ENCODE data around the gene TENM3. TPM values are rescaled to one million over a fixed set of nuclear protein-coding genes. Genes with fewer than 3 reads are reported as not detected.
"Not testable (repeated sequence)": the region's sequence is repeated elsewhere in the genome, so short reads cannot be mapped to it uniquely, and the experiment has no call there.

The TENM3 gene
- total RNA-seq, 2 experiments from 2014 or later = not detected

- Mint-ChIP-seq H3K4me1 (ENCODE audit: low read depth) (no peaks in the 10 kb centered on the region), H3K27ac (no peak overlapping the region), H3K9me3 (no peaks in the 10 kb centered on the region), H3K4me3 (no peak overlapping the region), H3K27me3 (no peaks in the 10 kb centered on the region), H3K36me3 (ENCODE audit: low read depth) (no peaks in the 10 kb centered on the region)
- H3K9me3 ChIP-seq (ENCODE audit: control insufficient read depth in 1 of 2, insufficient read depth in 1 of 2, low read length in 2 of 2) = peaks cover 0 to 3% of the 10 kb centered on the region in 2 experiments
- no peaks in the 10 kb centered on the region for H3K27me3 ChIP-seq (ENCODE audit: control insufficient read depth in 1 of 2, insufficient read depth in 2 of 2, low read length in 2 of 2)
- CTCF ChIA-PET = no interaction called here
- intact Hi-C loops (cut with DNase I, micrococcal nuclease) = no loop called here
- no peak for DNase-seq
- H3K27ac ChIP-seq (ENCODE audit: low read depth in 1 of 2, low read length in 2 of 2) = no peak overlapping the region
- no peak for ATAC-seq (ENCODE audit: poor library complexity)
- no peaks in the 10 kb centered on the region for H3K4me1 ChIP-seq (ENCODE audit: insufficient read depth, low read length)
- no peak overlapping the region for H3K4me3 ChIP-seq (ENCODE audit: low read length)
- H3K36me3 ChIP-seq (ENCODE audit: insufficient read depth, low read length) = no peaks in the 10 kb centered on the region
- POLR2A ChIA-PET = no interaction called here
- no peak for TF ChIP-seq CTCF (IDR thresholded peaks at IDR 0.05)
Observed at GRCh38 chr4:182385897-182386296, 142.7 kb downstream of the TENM3 start.

DNA sequence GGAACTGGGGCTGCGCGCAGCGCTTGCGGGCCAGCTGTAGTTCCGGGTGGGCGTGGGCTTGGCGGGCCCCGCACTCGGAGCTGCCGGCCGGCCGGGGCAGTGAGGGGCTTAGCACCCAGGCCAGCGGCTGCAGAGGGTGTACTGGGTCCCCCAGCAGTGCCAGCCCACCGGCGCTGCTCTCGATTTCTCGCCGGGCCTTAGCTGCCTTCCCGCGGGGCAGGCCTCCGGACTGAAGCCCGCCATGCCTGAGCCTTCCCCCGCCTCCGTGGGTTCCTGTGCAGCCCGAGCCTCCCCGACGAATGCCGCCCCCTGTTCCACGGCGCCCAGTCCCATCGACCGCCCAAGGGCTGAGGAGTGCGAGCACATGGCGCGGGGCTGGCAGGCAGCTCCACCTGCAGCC lies 143.4 kb downstream of the TENM3 start:
- CTCF ChIA-PET; H3K27me3 Mint-ChIP-seq; H3K36me3 ChIP-seq (ENCODE audit: insufficient read depth, low read length); H3K4me3 Mint-ChIP-seq; POLR2A ChIA-PET; intact Hi-C loops (cut with DNase I, micrococcal nuclease); H3K27ac Mint-ChIP-seq; H3K9me3 Mint-ChIP-seq; DNase-seq; H3K36me3 Mint-ChIP-seq (ENCODE audit: low read depth); H3K9me3 ChIP-seq (ENCODE audit: control insufficient read depth in 1 of 2, insufficient read depth in 1 of 2, low read length in 2 of 2); H3K4me1 Mint-ChIP-seq (ENCODE audit: low read depth); H3K4me1 ChIP-seq (ENCODE audit: insufficient read depth, low read length); H3K27me3 ChIP-seq (ENCODE audit: control insufficient read depth in 1 of 2, insufficient read depth in 2 of 2, low read length in 2 of 2); H3K4me3 ChIP-seq (ENCODE audit: low read length); ATAC-seq (ENCODE audit: poor library complexity); H3K27ac ChIP-seq (ENCODE audit: low read depth in 1 of 2, low read length in 2 of 2): not testable (repeated sequence)

- intact Hi-C loops (cut with DNase I, micrococcal nuclease) = no loop called here
- H3K27me3 ChIP-seq (ENCODE audit: control insufficient read depth in 1 of 2, insufficient read depth in 2 of 2, low read length in 2 of 2) = no peaks in the 10 kb centered on the region
- ChIA-PET CTCF (no interaction called here), POLR2A (no interaction called here)
- Mint-ChIP-seq H3K36me3 (ENCODE audit: low read depth) (no peaks in the 10 kb centered on the region), H3K4me1 (ENCODE audit: low read depth) (no peaks in the 10 kb centered on the region), H3K27me3 (no peaks in the 10 kb centered on the region), H3K4me3 (no peak overlapping the region), H3K9me3 (no peaks in the 10 kb centered on the region), H3K27ac (no peak overlapping the region)
- H3K36me3 ChIP-seq (ENCODE audit: insufficient read depth, low read length) = no peaks in the 10 kb centered on the region
- H3K4me3 ChIP-seq (ENCODE audit: low read length) = no peak overlapping the region
- H3K27ac ChIP-seq (ENCODE audit: low read depth in 1 of 2, low read length in 2 of 2) = no peak overlapping the region
- no peak for DNase-seq
- H3K9me3 ChIP-seq (ENCODE audit: control insufficient read depth in 1 of 2, insufficient read depth in 1 of 2, low read length in 2 of 2) = peaks cover 0 to 3% of the 10 kb centered on the region in 2 experiments
- H3K4me1 ChIP-seq (ENCODE audit: insufficient read depth, low read length) = no peaks in the 10 kb centered on the region
- no peak for ATAC-seq (ENCODE audit: poor library complexity)
- TF ChIP-seq CTCF (IDR thresholded peaks at IDR 0.05) = no peak
Observed at GRCh38 chr4:182391111-182391684, 148.0 kb downstream of the TENM3 start.

DNA sequence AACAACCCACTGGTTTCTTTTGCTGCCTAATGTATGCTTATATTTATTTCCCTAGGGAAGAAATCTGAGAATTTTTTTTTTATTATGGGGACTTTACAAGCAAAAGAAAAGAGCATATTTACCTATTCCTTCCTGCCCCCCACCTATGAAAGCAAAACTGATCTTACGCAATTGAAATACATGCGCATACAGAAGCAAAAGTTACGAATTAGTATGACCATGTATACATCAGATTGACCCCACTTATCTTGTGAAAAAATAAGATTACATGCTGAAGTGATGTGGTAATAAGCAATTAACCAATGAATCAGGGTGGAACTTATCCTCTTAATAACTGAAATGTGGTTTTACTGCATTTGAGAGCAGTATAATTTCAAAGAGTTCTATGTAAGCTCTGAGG lies 151.0 kb downstream of the TENM3 start:
- H3K4me3 ChIP-seq (ENCODE audit: low read length) = no peak overlapping the region
- Mint-ChIP-seq H3K36me3 (ENCODE audit: low read depth) (no peaks in the 10 kb centered on the region), H3K27me3 (no peaks in the 10 kb centered on the region), H3K4me3 (no peak overlapping the region), H3K27ac (no peak overlapping the region), H3K9me3 (no peaks in the 10 kb centered on the region), H3K4me1 (ENCODE audit: low read depth) (no peaks in the 10 kb centered on the region)
- intact Hi-C loops (cut with DNase I, micrococcal nuclease) = no loop called here
- DNase-seq = no peak
- H3K27me3 ChIP-seq (ENCODE audit: control insufficient read depth in 1 of 2, insufficient read depth in 2 of 2, low read length in 2 of 2) = no peaks in the 10 kb centered on the region
- no peak for TF ChIP-seq CTCF (IDR thresholded peaks at IDR 0.05)
- peaks cover 0 to 3% of the 10 kb centered on the region in 2 experiments for H3K9me3 ChIP-seq (ENCODE audit: control insufficient read depth in 1 of 2, insufficient read depth in 1 of 2, low read length in 2 of 2)
- ATAC-seq (ENCODE audit: poor library complexity) = no peak
- no peaks in the 10 kb centered on the region for H3K36me3 ChIP-seq (ENCODE audit: insufficient read depth, low read length)
- no peak overlapping the region for H3K27ac ChIP-seq (ENCODE audit: low read depth in 1 of 2, low read length in 2 of 2)
- CTCF ChIA-PET = no interaction called here
- H3K4me1 ChIP-seq (ENCODE audit: insufficient read depth, low read length) = no peaks in the 10 kb centered on the region
- POLR2A ChIA-PET = no interaction called here
